Subcutaneous abdominal adipose tissue (tissue), 5 donors: Measurements from ENCODE around the gene PAPPA.

Source experiments
- H3K27ac ChIP-seq: one replicate; pipeline ENCODE4 v1.7.0; 2013; ENCODE audit warnings: low read depth, mild to moderate bottlenecking, inconsistent platforms, low read length, moderate library complexity
- H3K27me3 ChIP-seq, 5 donors: one replicate each; pipeline ENCODE4 v1.7.0; 2013; ENCODE audit warnings: low read length in 5 of 5, inconsistent platforms in 1 of 5; ENCODE audit not compliant: control insufficient read depth in 5 of 5, insufficient read depth in 4 of 5
- H3K36me3 ChIP-seq, 5 donors: one replicate each; pipeline ENCODE4 v1.7.0; 2013; ENCODE audit warnings: low read length in 5 of 5; ENCODE audit not compliant: control insufficient read depth in 5 of 5, insufficient read depth in 5 of 5
- H3K4me1 ChIP-seq, 5 donors: one replicate each; pipeline ENCODE4 v1.7.0; 2013; ENCODE audit warnings: low read length in 5 of 5, mild to moderate bottlenecking in 3 of 5, moderate library complexity in 1 of 5; ENCODE audit not compliant: control insufficient read depth in 5 of 5, insufficient read depth in 5 of 5
- H3K4me3 ChIP-seq, 5 donors: one replicate each; pipeline ENCODE4 v1.7.0; 2013; ENCODE audit warnings: low read length in 5 of 5, low read depth in 1 of 5
- H3K9ac ChIP-seq, 5 donors: one replicate each; pipeline ENCODE4 v1.7.0; 2013; ENCODE audit warnings: low read length in 5 of 5, mild to moderate bottlenecking in 4 of 5, moderate library complexity in 3 of 5
- H3K9me3 ChIP-seq, 5 donors: one replicate each; pipeline ENCODE4 v1.7.0; 2013; ENCODE audit warnings: low read length in 5 of 5; ENCODE audit not compliant: control insufficient read depth in 5 of 5
- donor health status: healthy.
- donor health status: healthy.
- donor health status: healthy.
- donor health status: healthy.
- donor health status: healthy.

Gene PAPPA

GRCh38 chr9:116202219-116202912, 48.8 kb downstream of the PAPPA start:
- Histone ChIP-seq H3K36me3 (no peaks in the 10 kb centered on the region), H3K27me3 (no peaks in the 10 kb centered on the region), H3K4me1 (no peaks in the 10 kb centered on the region), H3K4me3 (no peak overlapping the region), H3K9me3 (no peaks in the 10 kb centered on the region), H3K9ac (no peak overlapping the region), H3K27ac (no peak overlapping the region)

DNA sequence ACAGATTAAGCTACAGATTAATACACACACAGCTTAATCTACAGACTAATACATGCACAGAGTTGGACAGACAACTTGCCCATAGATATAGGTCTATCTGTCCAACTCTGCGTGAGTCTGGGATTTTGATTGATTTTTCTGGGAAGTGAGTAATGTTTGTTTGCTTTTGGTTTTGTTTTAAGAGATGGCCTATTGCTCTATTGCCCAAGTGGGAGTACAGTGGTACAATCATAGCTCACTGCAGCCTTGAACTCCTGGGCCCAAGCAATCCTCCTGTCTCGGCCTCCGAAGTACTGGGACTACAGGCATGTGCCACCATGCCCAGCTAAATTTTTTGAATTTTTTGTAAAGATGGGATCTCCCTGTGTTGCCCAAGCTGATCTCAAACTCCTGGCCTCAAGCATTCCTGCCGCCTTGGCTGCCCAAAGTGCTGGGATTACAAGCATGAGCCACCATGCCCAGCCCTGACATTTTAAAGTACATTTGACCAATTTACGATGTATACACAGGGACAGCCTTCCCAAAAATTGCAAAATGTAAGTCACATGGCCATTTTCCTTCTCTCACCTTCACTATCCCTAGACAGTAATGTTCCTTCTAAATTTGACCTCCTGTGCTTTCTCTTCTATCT, 50.8 kb downstream of the PAPPA start:
- no peak overlapping the region for H3K4me3 ChIP-seq
- no peaks in the 10 kb centered on the region for H3K9me3 ChIP-seq
- H3K27me3 ChIP-seq: no peaks in the 10 kb centered on the region
- no peak overlapping the region for H3K9ac ChIP-seq
- no peaks in the 10 kb centered on the region for H3K36me3 ChIP-seq
- H3K4me1 ChIP-seq: no peaks in the 10 kb centered on the region
- no peak overlapping the region for H3K27ac ChIP-seq

DNA sequence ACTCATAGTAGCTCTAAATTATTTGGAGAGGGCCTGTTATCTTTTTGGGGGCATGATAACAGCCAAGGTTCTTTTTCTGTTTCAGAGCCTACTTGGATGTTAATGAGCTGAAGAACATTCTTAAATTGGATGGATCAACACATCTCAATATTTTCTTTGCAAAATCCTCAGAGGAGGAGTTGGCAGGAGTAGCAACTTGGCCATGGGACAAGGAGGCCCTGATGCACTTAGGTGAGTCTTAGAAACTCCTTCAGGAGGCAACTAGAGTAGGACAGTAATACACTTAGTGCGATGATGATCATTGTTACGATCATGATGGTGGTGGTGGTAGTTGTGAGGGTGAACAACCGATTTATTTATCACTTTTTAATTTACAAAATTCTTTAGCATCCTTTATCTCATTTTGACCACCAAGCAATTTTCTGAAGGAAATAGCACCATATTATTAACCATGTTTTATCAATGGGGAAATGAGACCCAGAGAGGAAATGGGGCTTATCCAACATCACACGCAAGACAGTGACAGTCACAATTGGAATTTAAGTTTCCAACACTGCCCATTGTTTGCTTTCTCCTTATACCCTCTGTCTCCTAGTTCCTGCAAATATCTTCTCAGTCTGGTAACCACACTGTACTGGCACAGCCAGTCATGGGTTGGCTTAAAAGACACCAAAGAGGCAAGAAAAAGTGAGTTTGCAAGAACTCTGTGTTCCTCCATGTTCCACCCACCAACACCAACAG, 54.0 kb downstream of the PAPPA start:
- no peaks in the 10 kb centered on the region for H3K9me3 ChIP-seq
- H3K27me3 ChIP-seq: no peaks in the 10 kb centered on the region
- H3K4me1 ChIP-seq: no peaks in the 10 kb centered on the region
- no peak overlapping the region for H3K4me3 ChIP-seq
- H3K9ac ChIP-seq: no peak overlapping the region
- H3K36me3 ChIP-seq: peaks cover 0 to 7% (median 0%) of the 10 kb centered on the region in 5 donors
- no peak overlapping the region for H3K27ac ChIP-seq

DNA sequence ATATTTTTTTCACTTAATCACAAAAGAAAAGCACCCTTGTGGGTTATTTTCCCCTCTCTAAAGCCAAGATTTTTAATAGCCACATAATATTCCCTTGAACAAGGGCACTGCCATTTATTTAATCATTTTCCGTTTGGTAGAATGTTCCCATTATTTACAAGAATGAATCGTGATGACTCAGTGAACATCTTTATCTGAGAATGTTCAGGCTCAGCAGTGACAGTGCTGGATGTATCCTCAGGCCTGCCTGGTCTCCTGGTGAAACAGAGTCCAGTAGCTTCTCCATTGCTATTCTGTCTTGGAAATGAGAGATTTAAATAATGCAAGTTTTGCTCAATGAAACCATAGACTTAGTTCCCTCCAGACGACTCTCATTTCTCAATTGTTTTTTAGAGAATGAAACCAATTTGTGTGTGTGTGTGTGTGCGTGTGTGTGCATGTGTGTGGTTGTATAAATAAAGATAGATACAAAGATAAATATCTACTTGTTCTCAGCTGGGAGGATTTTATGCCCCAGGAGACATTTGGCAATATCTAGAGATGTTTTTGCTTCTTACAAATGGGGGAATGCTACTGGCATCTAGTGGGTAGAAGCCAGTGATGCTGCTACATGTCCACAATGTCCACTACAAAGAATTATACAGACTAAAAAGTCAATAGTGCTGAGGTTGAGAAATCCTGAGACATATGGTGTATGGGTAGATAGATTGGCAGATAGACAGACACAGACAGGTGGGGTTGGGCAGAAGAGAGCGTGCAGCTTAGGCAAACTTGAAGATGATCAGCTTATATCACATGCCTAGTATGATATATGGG, 55.0 kb downstream of the PAPPA start:
- no peak overlapping the region for H3K4me3 ChIP-seq
- no peak overlapping the region for H3K27ac ChIP-seq
- H3K4me1 ChIP-seq: no peaks in the 10 kb centered on the region
- no peaks in the 10 kb centered on the region for H3K9me3 ChIP-seq
- no peak overlapping the region for H3K9ac ChIP-seq
- no peaks in the 10 kb centered on the region for H3K27me3 ChIP-seq
- peaks cover 0 to 7% (median 0%) of the 10 kb centered on the region in 5 donors for H3K36me3 ChIP-seq

GRCh38 chr9:116209414-116210116, 56.0 kb downstream of the PAPPA start:
- H3K9me3 ChIP-seq: no peaks in the 10 kb centered on the region
- no peaks in the 10 kb centered on the region for H3K4me1 ChIP-seq
- no peaks in the 10 kb centered on the region for H3K27me3 ChIP-seq
- no peak overlapping the region for H3K27ac ChIP-seq
- H3K9ac ChIP-seq: no peak overlapping the region
- H3K36me3 ChIP-seq: peaks cover 0 to 7% (median 0%) of the 10 kb centered on the region in 5 donors
- no peak overlapping the region for H3K4me3 ChIP-seq

DNA sequence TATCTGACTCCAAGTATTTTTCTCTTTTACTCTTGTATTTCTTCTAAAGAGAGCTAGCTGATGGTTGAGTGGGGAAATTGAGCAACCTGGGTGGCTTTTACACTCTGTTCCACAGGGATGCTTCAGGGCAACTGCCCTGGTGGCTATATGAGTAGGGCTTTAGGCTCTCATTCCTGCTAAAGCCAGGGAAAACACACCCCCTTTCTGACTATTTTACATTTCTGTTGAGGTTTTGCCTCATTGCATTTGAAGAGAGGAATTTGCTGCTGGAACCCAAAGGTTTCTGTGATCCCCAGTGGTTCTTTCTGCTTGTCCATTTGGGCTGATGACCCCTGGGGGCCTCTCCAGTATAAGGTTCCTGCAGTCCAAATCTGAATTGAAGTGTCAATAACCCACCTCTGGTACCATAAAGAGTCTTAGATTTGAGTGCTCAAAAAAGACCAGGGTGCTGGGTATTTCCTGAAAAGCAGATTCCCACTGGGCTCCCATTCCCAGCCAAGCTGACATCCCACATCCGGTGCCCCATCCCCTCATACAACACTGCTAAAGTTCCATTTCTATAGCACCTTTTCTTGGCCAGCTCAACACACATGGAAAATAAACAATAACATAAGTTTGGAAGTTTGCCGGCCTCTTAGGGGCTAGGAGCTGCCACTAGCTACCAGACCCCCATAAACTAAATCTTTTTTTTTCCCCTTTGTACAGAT, 59.5 kb downstream of the PAPPA start:
- Histone ChIP-seq H3K27ac (no peak overlapping the region), H3K4me3 (no peak overlapping the region), H3K27me3 (no peaks in the 10 kb centered on the region), H3K9me3 (no peaks in the 10 kb centered on the region), H3K9ac (no peak overlapping the region), H3K36me3 (peaks cover 0 to 7% (median 0%) of the 10 kb centered on the region in 5 donors), H3K4me1 (no peaks in the 10 kb centered on the region)

DNA sequence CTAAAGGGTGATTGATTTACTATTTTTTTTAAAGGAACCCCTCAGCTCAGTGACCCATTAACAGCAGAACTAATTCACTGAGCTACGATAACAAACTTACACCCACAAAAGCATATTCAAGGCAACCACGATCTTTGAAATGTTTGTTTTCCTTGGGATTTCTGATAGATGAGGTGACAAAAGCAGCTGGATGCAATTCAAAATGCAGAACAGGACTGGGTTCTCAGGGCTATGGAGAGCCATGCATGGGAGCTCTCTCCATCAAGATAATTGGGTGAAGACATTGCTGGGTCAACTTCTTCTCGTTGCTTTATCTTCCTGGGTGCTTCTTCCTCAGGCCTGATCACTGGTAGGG, 60.1 kb downstream of the PAPPA start:
- Histone ChIP-seq H3K9me3 (no peaks in the 10 kb centered on the region), H3K27me3 (no peaks in the 10 kb centered on the region), H3K4me1 (no peaks in the 10 kb centered on the region), H3K4me3 (no peak overlapping the region), H3K9ac (no peak overlapping the region), H3K36me3 (peaks cover 0 to 7% (median 0%) of the 10 kb centered on the region in 5 donors), H3K27ac (no peak overlapping the region)

GRCh38 chr9:116218399-116218798, 64.8 kb downstream of the PAPPA start:
- H3K4me1 ChIP-seq: no peaks in the 10 kb centered on the region
- H3K9ac ChIP-seq: no peak overlapping the region
- H3K27ac ChIP-seq: no peak overlapping the region
- H3K36me3 ChIP-seq: peaks cover 0 to 3% (median 0%) of the 10 kb centered on the region in 5 donors
- H3K4me3 ChIP-seq: no peak overlapping the region
- no peaks in the 10 kb centered on the region for H3K27me3 ChIP-seq
- no peaks in the 10 kb centered on the region for H3K9me3 ChIP-seq

DNA sequence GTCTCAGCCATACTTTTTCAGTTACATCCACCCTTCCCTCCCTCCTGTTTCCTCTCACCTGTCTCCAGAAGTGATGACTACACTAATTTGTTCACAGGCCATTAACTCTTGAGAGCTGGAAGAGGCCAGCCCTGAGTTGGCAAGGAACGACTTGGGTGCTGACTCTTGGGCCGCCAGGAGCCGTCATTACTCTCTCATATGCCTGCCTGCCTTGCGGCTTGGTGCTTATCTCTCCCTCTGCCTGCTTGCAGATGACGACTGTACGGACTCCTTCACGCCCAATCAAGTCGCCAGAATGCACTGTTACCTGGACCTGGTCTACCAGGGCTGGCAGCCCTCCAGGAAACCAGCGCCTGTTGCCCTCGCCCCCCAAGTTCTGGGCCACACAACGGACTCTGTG, 66.1 kb downstream of the PAPPA start:
- no peak overlapping the region for H3K4me3 ChIP-seq
- H3K36me3 ChIP-seq: peaks cover 0 to 3% (median 0%) of the 10 kb centered on the region in 5 donors
- H3K9me3 ChIP-seq: no peaks in the 10 kb centered on the region
- no peaks in the 10 kb centered on the region for H3K27me3 ChIP-seq
- no peak overlapping the region for H3K27ac ChIP-seq
- H3K4me1 ChIP-seq: no peaks in the 10 kb centered on the region
- H3K9ac ChIP-seq: no peak overlapping the region
